Measurements from ENCODE around the gene IL4.
"Not testable (repeated sequence)": the region's sequence is repeated elsewhere in the genome, so short reads cannot be mapped to it uniquely, and the experiment has no call there.

The IL4 gene

DNA sequence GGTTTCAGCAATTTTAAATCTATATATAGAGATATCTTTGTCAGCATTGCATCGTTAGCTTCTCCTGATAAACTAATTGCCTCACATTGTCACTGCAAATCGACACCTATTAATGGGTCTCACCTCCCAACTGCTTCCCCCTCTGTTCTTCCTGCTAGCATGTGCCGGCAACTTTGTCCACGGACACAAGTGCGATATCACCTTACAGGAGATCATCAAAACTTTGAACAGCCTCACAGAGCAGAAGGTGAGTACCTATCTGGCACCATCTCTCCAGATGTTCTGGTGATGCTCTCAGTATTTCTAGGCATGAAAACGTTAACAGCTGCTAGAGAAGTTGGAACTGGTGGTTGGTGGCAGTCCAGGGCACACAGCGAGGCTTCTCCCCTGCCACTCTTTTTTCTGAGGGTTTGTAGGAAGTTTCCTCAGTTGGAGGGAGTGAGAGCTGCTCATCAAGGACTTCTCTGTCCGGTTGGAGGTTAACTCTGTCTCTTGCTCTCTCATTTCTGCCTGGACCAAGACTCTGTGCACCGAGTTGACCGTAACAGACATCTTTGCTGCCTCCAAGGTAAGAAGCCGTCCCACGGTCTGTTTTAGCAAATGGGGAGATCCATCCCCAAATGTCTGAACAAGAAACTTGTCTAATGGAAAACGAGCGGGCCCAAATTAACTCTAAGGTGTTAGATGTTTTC lies at the start of gene IL4:
IL4 (plus strand) TSS at position 51 of the 692 bp plus-strand sequence; CDS start at position 113, 62 bp downstream.
- Histone ChIP-seq H3K27ac (ENCODE audit: low read depth, low read length) (peak within 1 kb of the TSS; percentile 67), H3K27me3 (ENCODE audit: control insufficient read depth, insufficient read depth, low read length) (no peaks in the 10 kb centered on the region), H3K9ac (ENCODE audit: low read length) (no peak within 1 kb of the TSS), H3K4me3 (ENCODE audit: low read length) (no peak within 1 kb of the TSS), H3K4me1 (ENCODE audit: control insufficient read depth, insufficient read depth, low read length) (peaks cover 9% of the 10 kb centered on the region), H3K36me3 (ENCODE audit: control insufficient read depth, insufficient read depth, low read length) (no peaks in the 10 kb centered on the region)

DNA sequence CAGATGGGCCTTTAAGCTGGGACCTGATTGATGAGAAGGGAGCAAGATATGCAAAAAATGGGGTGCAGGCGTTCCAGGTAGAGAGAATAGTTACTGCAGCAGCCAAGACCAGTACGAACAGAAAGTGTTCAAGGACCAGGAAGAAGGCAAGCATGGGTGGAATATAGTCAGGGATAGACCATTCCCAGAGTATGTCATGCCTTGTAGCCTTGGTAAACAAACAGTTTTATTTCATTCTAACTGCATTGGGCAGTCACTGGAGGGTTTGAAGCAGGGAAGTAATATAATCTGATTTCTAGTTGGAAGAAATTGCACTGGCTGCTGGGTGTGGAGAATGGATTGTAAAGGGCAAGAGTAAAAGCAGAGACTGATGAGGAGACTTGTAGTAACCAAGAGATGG lies 46.3 kb upstream of the IL4 start:
- H3K9ac ChIP-seq (ENCODE audit: low read length), result no peak overlapping the region
- H3K27ac ChIP-seq (ENCODE audit: low read depth, low read length), result no peak overlapping the region
- no peak overlapping the region for H3K4me3 ChIP-seq (ENCODE audit: low read length)
- no peaks in the 10 kb centered on the region for H3K27me3 ChIP-seq (ENCODE audit: control insufficient read depth, insufficient read depth, low read length)
- H3K4me1 ChIP-seq (ENCODE audit: control insufficient read depth, insufficient read depth, low read length), result no peaks in the 10 kb centered on the region
- H3K36me3 ChIP-seq (ENCODE audit: control insufficient read depth, insufficient read depth, low read length), result peaks cover 5% of the 10 kb centered on the region

DNA sequence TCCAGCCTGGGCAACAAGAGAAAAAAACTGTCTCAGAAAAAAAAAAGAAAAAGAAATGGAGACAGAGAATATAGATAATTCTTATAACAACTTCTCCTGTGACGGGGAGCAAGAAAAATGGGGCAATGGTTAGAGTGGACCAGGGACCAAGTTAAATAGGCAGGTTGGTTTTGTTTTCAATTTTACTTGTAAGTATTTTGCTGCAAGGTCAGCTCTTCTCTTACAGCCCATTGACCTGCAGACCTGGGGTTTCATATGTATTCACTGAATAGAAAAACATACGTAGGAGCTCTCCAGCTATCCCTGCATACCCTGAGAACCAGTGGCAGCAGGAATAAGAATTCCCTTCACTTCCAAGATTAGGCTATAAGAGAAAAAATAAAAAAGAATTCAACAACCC lies 45.0 kb upstream of the IL4 start:
- Histone ChIP-seq H3K4me1 (ENCODE audit: control insufficient read depth, insufficient read depth, low read length) (no peaks in the 10 kb centered on the region), H3K27me3 (ENCODE audit: control insufficient read depth, insufficient read depth, low read length) (no peaks in the 10 kb centered on the region), H3K27ac (ENCODE audit: low read depth, low read length) (no peak overlapping the region), H3K9ac (ENCODE audit: low read length) (no peak overlapping the region), H3K36me3 (ENCODE audit: control insufficient read depth, insufficient read depth, low read length) (peaks cover 5% of the 10 kb centered on the region), H3K4me3 (ENCODE audit: low read length) (no peak overlapping the region)

DNA sequence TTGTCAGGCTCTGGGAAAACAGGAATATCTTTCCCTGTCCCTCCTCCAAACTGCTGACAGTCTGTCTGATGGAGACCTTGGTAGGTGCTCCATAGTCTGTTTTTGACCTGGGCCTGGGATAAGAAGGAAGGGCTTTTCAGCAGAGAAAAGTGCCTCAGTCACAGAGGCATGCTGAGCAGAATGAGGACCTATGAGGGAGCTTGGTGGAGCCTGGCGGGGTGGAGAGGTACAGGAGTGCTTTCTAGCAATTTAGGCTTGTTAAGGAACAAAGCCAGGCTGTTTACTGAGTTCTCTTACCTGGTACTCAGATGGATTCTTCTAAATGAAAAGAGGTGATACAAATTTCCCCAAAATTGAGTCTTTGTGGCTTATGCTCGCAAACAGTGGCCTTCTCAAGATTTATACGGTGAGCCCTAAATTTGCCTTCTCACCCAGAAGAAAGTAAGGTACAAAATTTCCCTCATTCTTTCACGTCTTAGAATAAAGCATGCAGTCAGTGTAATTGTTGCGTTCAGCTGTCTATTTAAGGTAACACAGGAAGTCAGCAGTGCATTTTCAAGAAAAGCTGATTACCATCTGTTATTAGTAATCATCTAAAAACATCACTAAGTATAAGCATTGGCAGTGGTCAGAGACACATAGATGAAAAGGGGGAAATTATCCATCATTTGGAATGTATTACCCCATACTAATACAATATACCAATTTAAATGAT lies 44.4 kb upstream of the IL4 start:
- H3K27me3 ChIP-seq (ENCODE audit: control insufficient read depth, insufficient read depth, low read length), result no peaks in the 10 kb centered on the region
- H3K36me3 ChIP-seq (ENCODE audit: control insufficient read depth, insufficient read depth, low read length), result peaks cover 5% of the 10 kb centered on the region
- no peak overlapping the region for H3K9ac ChIP-seq (ENCODE audit: low read length)
- no peak overlapping the region for H3K4me3 ChIP-seq (ENCODE audit: low read length)
- no peak overlapping the region for H3K27ac ChIP-seq (ENCODE audit: low read depth, low read length)
- H3K4me1 ChIP-seq (ENCODE audit: control insufficient read depth, insufficient read depth, low read length), result no peaks in the 10 kb centered on the region

DNA sequence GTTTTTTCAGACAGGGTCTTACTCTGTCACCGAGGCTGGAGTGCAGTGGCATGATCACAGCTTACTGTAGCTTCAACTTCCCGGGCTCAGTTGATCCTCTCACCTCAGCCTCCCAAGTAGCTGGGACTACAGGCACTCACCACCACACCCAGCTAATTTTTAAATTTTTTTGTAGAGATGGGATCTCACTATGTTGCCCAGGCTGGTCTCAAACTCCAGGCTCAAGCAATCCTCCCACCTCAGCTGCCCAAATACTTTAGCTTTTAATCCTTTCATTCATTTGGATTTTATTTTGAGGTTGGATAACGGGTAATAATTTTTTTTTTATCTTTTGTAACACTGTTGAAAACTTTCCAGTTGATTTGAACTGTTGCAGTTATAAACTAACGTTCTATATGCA lies 40.2 kb upstream of the IL4 start:
- not testable (repeated sequence) for H3K27me3 ChIP-seq (ENCODE audit: control insufficient read depth, insufficient read depth, low read length); H3K27ac ChIP-seq (ENCODE audit: low read depth, low read length); H3K4me1 ChIP-seq (ENCODE audit: control insufficient read depth, insufficient read depth, low read length); H3K9ac ChIP-seq (ENCODE audit: low read length); H3K4me3 ChIP-seq (ENCODE audit: low read length)
- peaks cover 18% of the 10 kb centered on the region for H3K36me3 ChIP-seq (ENCODE audit: control insufficient read depth, insufficient read depth, low read length)

DNA sequence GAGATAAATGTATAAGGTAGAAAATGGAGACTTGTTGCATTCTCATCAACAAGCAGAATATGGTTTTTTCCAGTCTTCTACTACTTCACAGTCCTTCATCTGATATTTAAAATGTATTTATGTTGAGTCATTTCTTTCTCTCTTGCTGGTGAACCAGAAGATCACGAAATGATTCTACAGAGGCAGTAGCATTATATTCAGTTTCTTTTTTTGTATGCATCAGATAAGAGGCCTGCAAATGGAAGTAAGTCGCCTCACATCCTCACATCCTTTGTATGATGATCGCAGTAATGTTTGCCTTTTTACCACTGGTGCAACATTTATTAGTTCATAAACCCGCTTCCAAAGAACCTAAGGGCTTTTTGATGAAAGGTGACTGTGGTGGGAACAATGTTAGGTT lies 37.9 kb upstream of the IL4 start:
- Histone ChIP-seq H3K9ac (ENCODE audit: low read length) (no peak overlapping the region), H3K4me1 (ENCODE audit: control insufficient read depth, insufficient read depth, low read length) (no peaks in the 10 kb centered on the region), H3K36me3 (ENCODE audit: control insufficient read depth, insufficient read depth, low read length) (peaks cover 22% of the 10 kb centered on the region), H3K27ac (ENCODE audit: low read depth, low read length) (no peak overlapping the region), H3K4me3 (ENCODE audit: low read length) (no peak overlapping the region), H3K27me3 (ENCODE audit: control insufficient read depth, insufficient read depth, low read length) (no peaks in the 10 kb centered on the region)

DNA sequence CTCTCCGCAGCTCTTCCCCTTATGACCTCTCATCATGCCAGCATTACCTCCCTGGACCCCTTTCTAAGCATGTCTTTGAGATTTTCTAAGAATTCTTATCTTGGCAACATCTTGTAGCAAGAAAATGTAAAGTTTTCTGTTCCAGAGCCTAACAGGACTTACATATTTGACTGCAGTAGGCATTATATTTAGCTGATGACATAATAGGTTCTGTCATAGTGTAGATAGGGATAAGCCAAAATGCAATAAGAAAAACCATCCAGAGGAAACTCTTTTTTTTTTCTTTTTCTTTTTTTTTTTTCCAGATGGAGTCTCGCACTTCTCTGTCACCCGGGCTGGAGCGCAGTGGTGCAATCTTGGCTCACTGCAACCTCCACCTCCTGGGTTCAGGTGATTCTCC lies 36.5 kb upstream of the IL4 start:
- Histone ChIP-seq H3K36me3 (ENCODE audit: control insufficient read depth, insufficient read depth, low read length) (peaks cover 22% of the 10 kb centered on the region), H3K9ac (ENCODE audit: low read length) (no peak overlapping the region), H3K4me1 (ENCODE audit: control insufficient read depth, insufficient read depth, low read length) (no peaks in the 10 kb centered on the region), H3K27ac (ENCODE audit: low read depth, low read length) (no peak overlapping the region), H3K27me3 (ENCODE audit: control insufficient read depth, insufficient read depth, low read length) (no peaks in the 10 kb centered on the region), H3K4me3 (ENCODE audit: low read length) (no peak overlapping the region)

DNA sequence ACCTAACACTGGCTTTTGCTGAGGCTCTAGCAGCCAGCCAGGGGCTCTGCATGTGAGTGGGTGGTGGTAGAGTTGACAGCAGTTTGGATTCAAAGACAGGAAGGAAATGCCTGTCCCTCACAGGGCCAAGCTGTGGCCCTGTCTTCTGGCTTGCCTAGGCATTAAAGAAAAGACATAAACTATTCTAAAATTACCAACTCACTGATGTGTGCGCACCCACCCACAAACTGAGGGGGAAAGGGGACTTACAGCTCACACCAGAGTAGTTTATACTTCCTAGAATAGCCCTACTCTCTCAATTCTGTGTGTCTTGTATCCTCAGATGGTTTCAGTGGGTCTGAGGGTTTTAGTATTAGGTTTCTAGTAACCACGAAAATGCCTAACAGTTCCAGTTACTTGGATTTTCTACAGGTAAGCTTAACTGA lies 34.1 kb upstream of the IL4 start:
- H3K36me3 ChIP-seq (ENCODE audit: control insufficient read depth, insufficient read depth, low read length), result peaks cover 22% of the 10 kb centered on the region
- H3K4me3 ChIP-seq (ENCODE audit: low read length), result no peak overlapping the region
- no peaks in the 10 kb centered on the region for H3K4me1 ChIP-seq (ENCODE audit: control insufficient read depth, insufficient read depth, low read length)

DNA sequence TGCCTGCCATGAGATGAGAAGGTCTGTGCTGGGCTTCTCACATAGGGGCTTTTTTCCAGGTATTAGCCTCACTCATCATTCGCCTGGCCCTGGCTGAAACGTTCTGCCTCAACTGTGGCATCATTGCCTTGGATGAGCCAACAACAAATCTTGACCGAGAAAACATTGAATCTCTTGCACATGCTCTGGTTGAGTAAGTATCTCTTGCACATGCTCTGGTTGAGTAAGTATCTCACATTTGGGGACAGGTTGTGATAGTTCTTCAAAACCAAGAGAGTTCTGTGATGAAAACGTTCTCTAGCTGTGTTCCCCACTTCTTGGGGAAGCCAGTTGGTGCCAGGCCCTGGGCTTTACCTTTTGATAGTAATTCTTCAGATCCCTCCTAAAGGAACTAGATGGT lies 33.2 kb upstream of the IL4 start:
- Histone ChIP-seq H3K27me3 (ENCODE audit: control insufficient read depth, insufficient read depth, low read length) (no peaks in the 10 kb centered on the region), H3K36me3 (ENCODE audit: control insufficient read depth, insufficient read depth, low read length) (peaks cover 22% of the 10 kb centered on the region), H3K4me1 (ENCODE audit: control insufficient read depth, insufficient read depth, low read length) (no peaks in the 10 kb centered on the region), H3K4me3 (ENCODE audit: low read length) (no peak overlapping the region), H3K9ac (ENCODE audit: low read length) (no peak overlapping the region), H3K27ac (ENCODE audit: low read depth, low read length) (no peak overlapping the region)

More for the DNA sequence above, 34.1 kb upstream of the IL4 start:
- Histone ChIP-seq H3K9ac (ENCODE audit: low read length) (no peak overlapping the region), H3K27me3 (ENCODE audit: control insufficient read depth, insufficient read depth, low read length) (no peaks in the 10 kb centered on the region), H3K27ac (ENCODE audit: low read depth, low read length) (no peak overlapping the region)

DNA sequence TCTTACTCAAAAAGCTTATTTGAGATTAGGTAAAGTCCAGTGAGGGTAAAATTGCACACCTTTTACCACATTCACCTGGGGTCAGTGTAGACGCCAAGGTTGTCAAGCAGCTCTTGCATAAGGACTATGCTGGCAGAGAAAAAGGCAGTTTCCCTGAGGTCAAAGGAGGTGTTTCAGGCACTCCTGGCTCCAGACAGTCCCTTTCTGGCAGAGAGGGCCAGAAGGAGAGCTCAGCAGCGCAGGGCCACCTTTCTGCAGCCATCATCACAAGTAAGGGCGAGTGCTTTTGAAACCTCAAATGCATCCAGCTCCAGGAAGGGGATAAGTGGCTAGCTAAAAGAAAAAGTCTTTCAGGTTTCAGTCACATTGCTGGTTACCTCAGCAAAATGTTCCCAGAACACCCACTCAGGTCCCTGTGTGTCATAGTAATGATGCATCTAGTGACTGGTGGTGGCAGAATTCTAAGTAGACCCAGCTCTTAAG lies 32.5 kb upstream of the IL4 start:
- H3K27me3 ChIP-seq (ENCODE audit: control insufficient read depth, insufficient read depth, low read length), result no peaks in the 10 kb centered on the region
- no peak overlapping the region for H3K4me3 ChIP-seq (ENCODE audit: low read length)
- no peaks in the 10 kb centered on the region for H3K4me1 ChIP-seq (ENCODE audit: control insufficient read depth, insufficient read depth, low read length)
- no peak overlapping the region for H3K9ac ChIP-seq (ENCODE audit: low read length)
- peaks cover 22% of the 10 kb centered on the region for H3K36me3 ChIP-seq (ENCODE audit: control insufficient read depth, insufficient read depth, low read length)
- H3K27ac ChIP-seq (ENCODE audit: low read depth, low read length), result no peak overlapping the region

DNA sequence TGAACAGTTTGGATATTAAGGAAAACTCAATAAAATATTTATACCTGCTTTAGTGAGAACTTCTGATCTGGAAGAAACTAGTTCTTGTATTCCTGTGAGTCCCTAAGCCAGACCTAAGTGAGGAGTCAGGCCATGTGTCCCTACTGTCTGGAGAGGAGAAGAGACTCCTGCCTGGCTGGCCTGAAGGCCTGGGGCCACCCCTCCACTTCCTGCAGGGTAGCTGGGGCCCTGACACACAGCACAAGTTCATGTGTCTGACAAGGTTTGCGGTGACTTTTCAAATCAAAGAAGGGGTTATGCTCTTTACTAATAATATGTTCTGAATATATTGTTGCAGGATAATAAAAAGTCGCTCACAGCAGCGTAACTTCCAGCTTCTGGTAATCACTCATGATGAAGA lies 31.9 kb upstream of the IL4 start:
- Histone ChIP-seq H3K27me3 (ENCODE audit: control insufficient read depth, insufficient read depth, low read length) (no peaks in the 10 kb centered on the region), H3K36me3 (ENCODE audit: control insufficient read depth, insufficient read depth, low read length) (peaks cover 20% of the 10 kb centered on the region), H3K4me1 (ENCODE audit: control insufficient read depth, insufficient read depth, low read length) (no peaks in the 10 kb centered on the region), H3K27ac (ENCODE audit: low read depth, low read length) (no peak overlapping the region), H3K4me3 (ENCODE audit: low read length) (no peak overlapping the region), H3K9ac (ENCODE audit: low read length) (no peak overlapping the region)

DNA sequence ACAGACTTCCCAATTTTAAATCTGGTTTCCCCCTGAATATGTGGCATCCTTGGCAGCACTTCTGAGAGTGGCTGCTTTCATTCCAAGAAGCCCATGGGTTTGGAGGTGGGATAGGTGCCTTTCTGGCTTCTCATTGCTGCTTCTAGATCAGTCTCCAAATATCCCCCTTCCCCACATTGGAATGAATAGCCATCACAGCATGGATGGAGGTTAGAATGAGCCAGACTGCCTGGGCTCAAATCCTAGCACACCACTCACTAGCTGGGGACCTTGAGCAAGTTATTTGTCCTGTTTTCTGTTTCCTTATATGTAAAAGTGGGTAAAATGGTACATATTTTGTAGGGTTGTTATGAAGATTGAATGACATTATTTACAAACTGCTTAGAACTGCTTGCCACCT lies 29.6 kb upstream of the IL4 start:
- Histone ChIP-seq H3K4me3 (ENCODE audit: low read length) (no peak overlapping the region), H3K4me1 (ENCODE audit: control insufficient read depth, insufficient read depth, low read length) (no peaks in the 10 kb centered on the region), H3K27me3 (ENCODE audit: control insufficient read depth, insufficient read depth, low read length) (no peaks in the 10 kb centered on the region), H3K9ac (ENCODE audit: low read length) (no peak overlapping the region), H3K36me3 (ENCODE audit: control insufficient read depth, insufficient read depth, low read length) (peaks cover 5% of the 10 kb centered on the region), H3K27ac (ENCODE audit: low read depth, low read length) (no peak overlapping the region)
